ENCODE results near the gene TARP.

The TARP gene

GRCh38 chr7:38292442-38292841 is 19.0 kb upstream of the TARP start:
- no peak for DNase-seq
- intact Hi-C loops (cut with DNase I): no loop called here
- Histone ChIP-seq H3K4me1 (peaks cover 0 to 12% of the 10 kb centered on the region in 2 donors), H3K4me3 (replicated peaks in 1 of 3) (no peak overlapping the region), H3K36me3 (no peaks in the 10 kb centered on the region), H3K9me3 (no peaks in the 10 kb centered on the region), H3K27me3 (no peaks in the 10 kb centered on the region), H3K27ac (no peak overlapping the region)
- WGBS, 2 donors: 97% methylated on average over 3 of the region's 3 CpGs
- TF ChIP-seq POLR2A (IDR thresholded peaks at IDR 0.05): no peak
- TF ChIP-seq CTCF (IDR thresholded peaks at IDR 0.05): no peak

- WGBS, 2 donors: 46 to 51% methylated on average over 2 of the region's 2 CpGs
- intact Hi-C loops (cut with DNase I): no loop called here
Measured at GRCh38 chr7:38291650-38292049, 18.2 kb upstream of the TARP start.

GRCh38 chr7:38291117-38291647 is 17.7 kb upstream of the TARP start:
- 87 to 88% methylated on average over 7 to 9 of the region's 9 CpGs for whole genome bisulfite sequencing, 2 donors
- intact Hi-C loops (cut with DNase I): no loop called here
- peaks cover 0 to 12% of the 10 kb centered on the region in 2 donors for H3K4me1 ChIP-seq
- no peak overlapping the region for H3K27ac ChIP-seq
- H3K4me3 ChIP-seq (replicated peaks in 1 of 3): no peak overlapping the region
- TF ChIP-seq POLR2A (IDR thresholded peaks at IDR 0.05): no peak
- TF ChIP-seq CTCF (IDR thresholded peaks at IDR 0.05): no peak
- no peaks in the 10 kb centered on the region for H3K36me3 ChIP-seq
- no peaks in the 10 kb centered on the region for H3K9me3 ChIP-seq
- no peak for DNase-seq
- H3K27me3 ChIP-seq: no peaks in the 10 kb centered on the region

More at GRCh38 chr7:38291650-38292049, 18.2 kb upstream of the TARP start:
- H3K27me3 ChIP-seq: no peaks in the 10 kb centered on the region
- peaks cover 0 to 12% of the 10 kb centered on the region in 2 donors for H3K4me1 ChIP-seq
- DNase-seq: no peak
- H3K27ac ChIP-seq: no peak overlapping the region
- H3K9me3 ChIP-seq: no peaks in the 10 kb centered on the region
- H3K4me3 ChIP-seq (replicated peaks in 1 of 3): no peak overlapping the region
- TF ChIP-seq CTCF (IDR thresholded peaks at IDR 0.05) (no peak), POLR2A (IDR thresholded peaks at IDR 0.05) (no peak)
- no peaks in the 10 kb centered on the region for H3K36me3 ChIP-seq

GRCh38 chr7:38284553-38284952 is 11.1 kb upstream of the TARP start:
- Histone ChIP-seq H3K4me3 (replicated peaks in 1 of 3) (no peak overlapping the region), H3K4me1 (peaks cover 11 to 14% of the 10 kb centered on the region in 2 donors), H3K27me3 (no peaks in the 10 kb centered on the region), H3K36me3 (no peaks in the 10 kb centered on the region), H3K9me3 (no peaks in the 10 kb centered on the region), H3K27ac (no peak overlapping the region)
- WGBS, 2 donors: 80 to 82% methylated on average over 8 of the region's 8 CpGs
- TF ChIP-seq POLR2A (IDR thresholded peaks at IDR 0.05): no peak
- no peak for TF ChIP-seq CTCF (IDR thresholded peaks at IDR 0.05)
- intact Hi-C loops (cut with DNase I): no loop called here
- no peak for DNase-seq

- TF ChIP-seq CTCF (IDR thresholded peaks at IDR 0.05) (no peak), POLR2A (IDR thresholded peaks at IDR 0.05) (no peak)
- no peak overlapping the region for H3K4me3 ChIP-seq (replicated peaks in 1 of 3)
- 53 to 82% methylated on average over 1 of the region's 1 CpG for WGBS, 2 donors
Measured at GRCh38 chr7:38283809-38284208, 10.4 kb upstream of the TARP start.

More at GRCh38 chr7:38283809-38284208, 10.4 kb upstream of the TARP start:
- DNase-seq: no peak
- Histone ChIP-seq H3K27ac (no peak overlapping the region), H3K4me1 (peaks cover 11 to 14% of the 10 kb centered on the region in 2 donors), H3K27me3 (no peaks in the 10 kb centered on the region), H3K36me3 (no peaks in the 10 kb centered on the region), H3K9me3 (no peaks in the 10 kb centered on the region)
- intact Hi-C loops (cut with DNase I): no loop called here
